Astrocyte of the spinal cord (primary cell): ENCODE measurements around the gene SLC25A26.

Experiments
- DNase-seq: peaks from one replicate; pipeline ENCODE4 v3.0.0; 2011; ENCODE audit warnings: low read depth, low spot score
- H3K4me3 ChIP-seq: 2 replicates; pipeline ENCODE4 v1.5.1; 2011; ENCODE audit warnings: low read depth, mild to moderate bottlenecking, low read length, moderate library complexity
- CTCF ChIP-seq: IDR thresholded peaks from 2 replicates; pipeline ENCODE4 v1.5.1; 2012; ENCODE audit warnings: low read depth, mild to moderate bottlenecking, low read length, inconsistent platforms
- in situ Hi-C: cut with HindIII; loops from 2 replicates; pipeline ENCODE4 v1.10.0; 2017; ENCODE audit warnings: low sequenced_read_pairs

Gene SLC25A26

GRCh38 chr3:66410976-66411375 lies 190.2 kb downstream of the SLC25A26 start:
- no peak for TF ChIP-seq CTCF
- no peak for DNase-seq
- in situ Hi-C loops: no loop called here
- no peak overlapping the region for H3K4me3 ChIP-seq

GRCh38 chr3:66411474-66411873 lies 190.7 kb downstream of the SLC25A26 start:
- no peak for TF ChIP-seq CTCF
- in situ Hi-C loops: no loop called here
- DNase-seq: no peak
- no peak overlapping the region for H3K4me3 ChIP-seq

- no peak for DNase-seq
- TF ChIP-seq CTCF: no peak
- in situ Hi-C loops: no loop called here
- no peak overlapping the region for H3K4me3 ChIP-seq
Measured at GRCh38 chr3:66411961-66412887, 191.4 kb downstream of the SLC25A26 start.

- no peak overlapping the region for H3K4me3 ChIP-seq
- DNase-seq: peak; percentile 91
- in situ Hi-C loops: no loop called here
- TF ChIP-seq CTCF: no peak
Measured at GRCh38 chr3:66413151-66413751, 192.4 kb downstream of the SLC25A26 start.

GRCh38 chr3:66414846-66415245 lies 194.0 kb downstream of the SLC25A26 start:
- no peak overlapping the region for H3K4me3 ChIP-seq
- no peak for DNase-seq
- in situ Hi-C loops: no loop called here
- no peak for TF ChIP-seq CTCF

- DNase-seq: no peak
- no peak overlapping the region for H3K4me3 ChIP-seq
- in situ Hi-C loops: no loop called here
- TF ChIP-seq CTCF: no peak
Measured at GRCh38 chr3:66415867-66416428, 195.1 kb downstream of the SLC25A26 start.
